D341Med (cell line): ENCODE measurements around the gene SCAMP2.

Source experiments
- DNase-seq: peaks from one replicate; pipeline ENCODE4 v3.0.0; 2012; ENCODE audit warnings: low spot score

SCAMP2 gene

DNA sequence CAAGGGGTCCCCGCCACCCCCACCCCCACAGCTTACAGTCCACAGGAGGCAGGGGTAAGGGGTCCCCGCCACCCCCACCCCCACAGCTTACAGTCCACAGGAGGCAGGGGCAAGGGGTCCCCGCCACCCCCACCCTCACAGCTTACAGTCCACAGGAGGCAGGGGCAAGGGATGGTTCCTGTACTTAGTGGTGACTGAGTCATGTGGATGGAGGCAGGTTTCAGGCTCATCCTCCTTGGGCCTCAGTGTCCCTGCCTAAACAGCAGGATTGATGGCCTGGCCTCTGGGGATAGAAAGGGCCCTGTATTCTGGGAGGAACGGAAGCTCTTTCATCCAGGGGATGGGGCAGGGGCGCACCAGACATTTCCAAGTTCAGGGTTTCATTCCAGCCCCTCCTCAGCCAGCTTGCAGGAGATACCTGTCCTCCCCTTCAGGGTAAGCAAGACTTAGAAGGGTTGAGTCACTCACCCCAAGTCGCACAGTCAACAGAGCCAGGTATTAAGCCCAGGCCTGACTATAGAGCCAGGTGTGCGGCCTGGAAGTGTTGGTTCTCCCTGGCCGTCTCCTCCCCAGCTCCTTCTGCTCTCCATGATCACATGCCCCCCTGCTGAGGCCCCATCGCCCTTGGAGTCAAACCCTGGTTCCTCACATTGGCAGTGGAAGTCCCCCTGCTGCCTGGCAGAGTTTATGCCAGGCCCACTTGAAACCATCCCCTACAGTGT, 78.8 kb downstream of the SCAMP2 start:
- no peak for DNase-seq
